IMR-90 (cell line): ENCODE results near the gene OLFML1. TPM values are rescaled to one million over a fixed set of nuclear protein-coding genes. Genes with fewer than 3 reads are reported as not detected.

Source experiments
- ATAC-seq: fragments of 200-7000 bp; cut with Tn5 transposase; 2 replicates; pipeline ENCODE4 v1.9.1; 2020; ENCODE audit warnings: low read depth, mild to moderate bottlenecking, moderate library complexity
- BruUV-seq: library from RNA; stranded (reverse); fragments of 400-500 nt; replicated peaks from 2 replicates; lab custom pipeline; 2021; lab: Mats Ljungman, UMichigan
- CTCF ChIA-PET: fragments of 300-600 bp; formaldehyde crosslinking; extraction: SDS; loops from one replicate; lab custom pipeline; 2021; ENCODE audit warnings: antibody characterized with exemption; lab: Yijun Ruan, JAX
- POLR2A ChIA-PET: fragments of 300-600 bp; sonication (Branson Sonifier 250); formaldehyde crosslinking; loops from one replicate; lab custom pipeline; 2022; ENCODE audit warnings: antibody characterized with exemption; ENCODE audit not compliant: unreplicated experiment; lab: Charles Lee
- DNase-seq: peaks from one replicate; pipeline ENCODE4 v3.0.0; 2013
- H2AFZ ChIP-seq: replicated peaks from 2 replicates; pipeline ENCODE3; 2013; ENCODE audit warnings: low read length, mild to moderate bottlenecking; ENCODE audit not compliant: poor library complexity
- H2AK5ac ChIP-seq: 2 replicates; pipeline ENCODE4 v1.6.1; 2013; ENCODE audit warnings: low read depth, low read length, inconsistent platforms
- H2AK9ac ChIP-seq: replicated peaks from 2 replicates; pipeline ENCODE3; 2013; ENCODE audit warnings: mild to moderate bottlenecking, low read depth, low read length, moderate library complexity; ENCODE audit not compliant: poor library complexity
- H2BK120ac ChIP-seq: 2 replicates; pipeline ENCODE4 v1.6.1; 2013; ENCODE audit warnings: low read depth, low read length, inconsistent platforms
- H2BK15ac ChIP-seq: 3 replicates; pipeline ENCODE4 v1.6.1; 2013; ENCODE audit warnings: low read depth, low read length, inconsistent platforms
- H2BK20ac ChIP-seq: 2 replicates; pipeline ENCODE4 v1.6.1; 2013; ENCODE audit warnings: low read depth, mild to moderate bottlenecking, inconsistent platforms, low read length, moderate library complexity
- H2BK5ac ChIP-seq: 2 replicates; pipeline ENCODE4 v1.6.1; 2013; ENCODE audit warnings: mild to moderate bottlenecking, low read depth, low read length, inconsistent platforms; ENCODE audit not compliant: poor library complexity, severe bottlenecking
- H3K14ac ChIP-seq: replicated peaks from 2 replicates; pipeline ENCODE4 v1.6.1; 2013; ENCODE audit warnings: low read depth, low read length, inconsistent platforms
- H3K18ac ChIP-seq: 2 replicates; pipeline ENCODE4 v1.6.1; 2013; ENCODE audit warnings: low read depth, low read length, control low read depth
- H3K23ac ChIP-seq: 2 replicates; pipeline ENCODE4 v1.6.1; 2013; ENCODE audit warnings: low read depth, low read length, inconsistent platforms
- H3K27ac ChIP-seq: 2 replicates; pipeline ENCODE4 v1.5.1; 2013; ENCODE audit warnings: mild to moderate bottlenecking, control low read depth, low read length; ENCODE audit not compliant: insufficient read depth
- H3K27me3 ChIP-seq: 2 replicates; pipeline ENCODE4 v1.6.1; 2013; ENCODE audit warnings: low read length; ENCODE audit not compliant: control insufficient read depth, insufficient read depth
- H3K36me3 ChIP-seq: 2 replicates; pipeline ENCODE4 v1.6.1; 2013; ENCODE audit warnings: low read length, mixed read lengths; ENCODE audit not compliant: control insufficient read depth, insufficient read depth
- H3K4ac ChIP-seq: 2 replicates; pipeline ENCODE4 v1.6.1; 2013; ENCODE audit warnings: low read depth, low read length, inconsistent platforms
- H3K4me1 ChIP-seq: 2 replicates; pipeline ENCODE4 v1.6.1; 2013; ENCODE audit warnings: low read length, mixed read lengths; ENCODE audit not compliant: control insufficient read depth, insufficient read depth
- H3K4me2 ChIP-seq: 2 replicates; pipeline ENCODE4 v1.6.1; 2013; ENCODE audit warnings: low read depth, mild to moderate bottlenecking, control low read depth, low read length, moderate library complexity
- H3K4me3 ChIP-seq: 2 replicates; pipeline ENCODE4 v1.5.1; 2013; ENCODE audit warnings: low read depth, mild to moderate bottlenecking, control low read depth, low read length, moderate library complexity; ENCODE audit not compliant: insufficient read depth
- H3K56ac ChIP-seq: 2 replicates; pipeline ENCODE4 v1.6.1; 2013; ENCODE audit warnings: low read length, inconsistent platforms; ENCODE audit not compliant: insufficient read depth; ENCODE audit errors: extremely low read depth
- H3K79me1 ChIP-seq, 2 experiments: 2 replicates each; pipeline ENCODE4 v1.6.1; 2013; ENCODE audit warnings: low read length in 2 of 2, inconsistent platforms in 1 of 2, low read depth in 1 of 2
- H3K9ac ChIP-seq: 2 replicates; pipeline ENCODE4 v1.6.1; 2013; ENCODE audit warnings: low read depth, low read length, control low read depth
- H3K9me1 ChIP-seq: 2 replicates; pipeline ENCODE4 v1.6.1; 2013; ENCODE audit warnings: low read length, inconsistent platforms; ENCODE audit not compliant: insufficient read depth
- H3K9me3 ChIP-seq: 2 replicates; pipeline ENCODE4 v1.6.1; 2013; ENCODE audit warnings: low read length; ENCODE audit not compliant: control insufficient read depth, insufficient read depth
- H4K20me1 ChIP-seq: 2 replicates; pipeline ENCODE4 v1.6.1; 2013; ENCODE audit warnings: low read length, inconsistent platforms; ENCODE audit not compliant: insufficient read depth
- H4K5ac ChIP-seq: 2 replicates; pipeline ENCODE4 v1.6.1; 2013; ENCODE audit warnings: mild to moderate bottlenecking, low read depth, low read length, control low read depth
- H4K8ac ChIP-seq, 2 experiments: 2 replicates each; pipeline ENCODE4 v1.6.1; 2013; ENCODE audit warnings: low read depth in 2 of 2, low read length in 2 of 2, control low read depth in 1 of 2, inconsistent platforms in 1 of 2
- H4K91ac ChIP-seq: 2 replicates; pipeline ENCODE4 v1.6.1; 2013; ENCODE audit warnings: low read depth, low read length, inconsistent platforms; ENCODE audit not compliant: insufficient read depth
- ELK1 ChIP-seq: fragments of 150-350 bp; IDR thresholded peaks from 2 replicates; pipeline ENCODE4 v1.6.1; 2016; ENCODE audit warnings: low read depth, mild to moderate bottlenecking, low read length, moderate library complexity, borderline replicate concordance
- MAFK ChIP-seq: IDR thresholded peaks from 2 replicates; pipeline ENCODE4 v1.6.1; 2012; ENCODE audit warnings: low read depth, low read length, improper control_type of control experiment
- NFE2L2 ChIP-seq: fragments of 150-350 bp; IDR thresholded peaks from 2 replicates; pipeline ENCODE4 v1.6.1; 2016; ENCODE audit warnings: low read depth, mild to moderate bottlenecking, low read length
- RFX5 ChIP-seq: IDR thresholded peaks from 2 replicates; pipeline ENCODE4 v1.8.0; 2012; ENCODE audit warnings: low read depth, mild to moderate bottlenecking, low read length, moderate library complexity
- WGBS, 2 experiments: methylation state at CpG; one replicate each; pipeline versions ENCODE4 v1.1.5 to v1.1.7; 2013; ENCODE audit warnings: missing lambda C conversion rate in 2 of 2; ENCODE audit not compliant: insufficient read length in 1 of 2; ENCODE audit errors: extremely low coverage in 2 of 2; 5-methylcytosine and 5-hydroxymethylcytosine counted together
- dilution Hi-C: fragments of 300-500 bp; cut with HindIII; formaldehyde crosslinking; loops from one replicate; pipeline ENCODE4 v1.14.3; 2018; ENCODE audit warnings: low sequenced_read_pairs; ENCODE audit not compliant: unreplicated experiment
- in situ Hi-C: fragments of 300-500 bp; cut with MboI; formaldehyde crosslinking; loops from 3 replicates; pipeline ENCODE4 v1.14.3; 2019; ENCODE audit warnings: low sequenced_read_pairs, inconsistent platforms, mixed read lengths
- intact Hi-C: fragments of 100-400 bp; cut with micrococcal nuclease; formaldehyde crosslinking; loops from 2 replicates; pipeline ENCODE4 v1.10.0; 2022
- polyA plus RNA-seq, 3 experiments: library from polyadenylated mRNA; depleted of rRNA; stranded (reverse); fragments of >200 nt; gene quantifications; 2 replicates each; pipeline ENCODE4 v1.2.3, GENCODE V29; 2012; ENCODE audit warnings: low replicate concordance in 1 of 3
- total RNA-seq: library from RNA; depleted of rRNA; stranded (reverse); fragments of >200 nt; gene quantifications from 2 replicates; pipeline ENCODE4 v1.2.3, GENCODE V29; 2012

OLFML1 gene
- total and polyA plus RNA-seq, 2 of the 4 experiments (the other 2 are of a cell fraction) = 0.10 to 0.18 TPM

GRCh38 chr11:7486781-7487140 is 1.5 kb downstream of the OLFML1 start:
- ChIA-PET POLR2A (no interaction called here), CTCF (no interaction called here)
- H3K27ac ChIP-seq = no peak overlapping the region
- intact Hi-C loops = no loop called here
- H3K9ac ChIP-seq = no peak overlapping the region
- H4K8ac ChIP-seq = no peak overlapping the region
- no peak overlapping the region for H3K56ac ChIP-seq
- in situ Hi-C loops = no loop called here
- no TSS peak for BruUV-seq
- no peak for ATAC-seq
- H3K18ac ChIP-seq = no peak overlapping the region
- no peaks in the 10 kb centered on the region for H4K20me1 ChIP-seq
- H2AFZ ChIP-seq = no peak overlapping the region
- no peak overlapping the region for H3K4me3 ChIP-seq
- no peak overlapping the region for H4K5ac ChIP-seq
- TF ChIP-seq MAFK = no peak
- no peak for TF ChIP-seq ELK1
- TF ChIP-seq NFE2L2 = no peak
- no peak for TF ChIP-seq RFX5
- H3K79me1 ChIP-seq = no peaks in the 10 kb centered on the region
- H4K91ac ChIP-seq = no peak overlapping the region
- H3K9me3 ChIP-seq = no peaks in the 10 kb centered on the region
- no peaks in the 10 kb centered on the region for H3K9me1 ChIP-seq
- WGBS, 2 experiments = no CpG with 5 or more reads among the region's 6 CpGs
- H2AK5ac ChIP-seq = no peak overlapping the region
- H2BK20ac ChIP-seq = no peak overlapping the region
- no peak overlapping the region for H3K14ac ChIP-seq
- DNase-seq = no peak
- no peak overlapping the region for H2BK5ac ChIP-seq
- H3K23ac ChIP-seq = no peak overlapping the region
- H2BK120ac ChIP-seq = no peak overlapping the region
- peaks cover 3% of the 10 kb centered on the region; the same call in 1 of the 2 replicates for H3K27me3 ChIP-seq
- dilution Hi-C loops = no loop called here
- no peaks in the 10 kb centered on the region for H3K4me1 ChIP-seq
- no peak overlapping the region for H3K4me2 ChIP-seq
- H3K4ac ChIP-seq = no peak overlapping the region
- no peak overlapping the region for H2AK9ac ChIP-seq
- H3K36me3 ChIP-seq = no peaks in the 10 kb centered on the region
- H2BK15ac ChIP-seq = no peak overlapping the region
